Upper lobe of right lung (tissue), 1 donor: ENCODE measurements around the gene LRRK2. TPM values are rescaled to one million over a fixed set of nuclear protein-coding genes. Genes with fewer than 3 reads are reported as not detected.
"Not testable (repeated sequence)": the region's sequence is repeated elsewhere in the genome, so short reads cannot be mapped to it uniquely, and the experiment has no call there.

ENCODE experiments used
- ATAC-seq: fragments of 200-7000 bp; cut with Tn5 transposase; one replicate; pipeline ENCODE4 v1.9.1; 2020; ENCODE audit warnings: mild to moderate bottlenecking, moderate library complexity
- DNase-seq: peaks from one replicate; pipeline ENCODE4 v3.0.0-alpha.2; 2020
- H3K27ac ChIP-seq: fragments of 200-600 bp; one replicate; pipeline ENCODE4 v1.8.0; 2022
- H3K27me3 ChIP-seq: fragments of 200-600 bp; one replicate; pipeline ENCODE4 v1.8.0; 2022; ENCODE audit warnings: mild to moderate bottlenecking
- H3K36me3 ChIP-seq: fragments of 200-600 bp; one replicate; pipeline ENCODE4 v1.8.0; 2022
- H3K4me1 ChIP-seq: fragments of 200-600 bp; one replicate; pipeline ENCODE4 v1.8.0; 2022
- H3K4me3 ChIP-seq: fragments of 200-600 bp; one replicate; pipeline ENCODE4 v1.8.0; 2022; ENCODE audit warnings: mild to moderate bottlenecking
- H3K9me3 ChIP-seq: fragments of 200-600 bp; one replicate; pipeline ENCODE4 v1.8.0; 2022
- intact Hi-C: fragments of 100-400 bp; cut with DNase I; formaldehyde crosslinking; loops from one replicate; pipeline ENCODE4 v1.11.0; 2022
- total RNA-seq: library from RNA; stranded (reverse); fragmentation: NEBNext Ultra II Directional; extraction: Animal tissue kit (Norgen Biotek cat#: 25700); gene quantifications from one replicate; pipeline ENCODE4 v1.2.1, GENCODE V29; 2021
- TF ChIP-seq, protein P1 (sequence below): fragments of 200-600 bp; IDR thresholded peaks from one replicate; pipeline ENCODE4 v1.8.0; 2022; ENCODE audit warnings: antibody characterized with exemption
- donor health status: DM: no; HTN: yes; CAD: no; lungs with severe emphysema.

Gene LRRK2
- total RNA-seq, 1 donor from 2014 or later: 415 TPM

DNA sequence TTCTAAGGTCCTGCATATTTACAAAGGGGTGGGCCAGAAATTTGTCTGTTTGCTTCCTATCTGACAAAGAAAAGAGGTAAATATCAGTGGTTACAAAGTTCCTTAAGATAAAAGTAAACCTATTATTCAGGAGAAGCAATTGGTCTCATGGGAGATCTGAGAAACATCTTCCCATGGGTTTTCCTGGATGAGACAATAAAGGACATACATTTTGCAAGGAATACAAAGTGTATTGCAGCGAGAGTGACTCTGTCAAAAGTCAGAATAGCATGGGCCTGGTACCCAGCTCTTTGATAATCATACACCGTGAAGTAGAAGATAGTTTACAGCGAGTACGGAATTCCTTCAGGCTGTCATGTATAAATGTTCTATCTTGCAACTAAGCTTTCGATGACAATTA is 14.2 kb downstream of the LRRK2 start:
- Histone ChIP-seq H3K36me3 (peaks cover 46% of the 10 kb centered on the region), H3K4me3 (no peak overlapping the region), H3K27me3 (no peaks in the 10 kb centered on the region), H3K27ac (no peak overlapping the region), H3K9me3 (no peaks in the 10 kb centered on the region), H3K4me1 (peaks cover 6% of the 10 kb centered on the region)
- ATAC-seq (no peak), DNase-seq (no peak)
- TF ChIP-seq, protein P1, sequence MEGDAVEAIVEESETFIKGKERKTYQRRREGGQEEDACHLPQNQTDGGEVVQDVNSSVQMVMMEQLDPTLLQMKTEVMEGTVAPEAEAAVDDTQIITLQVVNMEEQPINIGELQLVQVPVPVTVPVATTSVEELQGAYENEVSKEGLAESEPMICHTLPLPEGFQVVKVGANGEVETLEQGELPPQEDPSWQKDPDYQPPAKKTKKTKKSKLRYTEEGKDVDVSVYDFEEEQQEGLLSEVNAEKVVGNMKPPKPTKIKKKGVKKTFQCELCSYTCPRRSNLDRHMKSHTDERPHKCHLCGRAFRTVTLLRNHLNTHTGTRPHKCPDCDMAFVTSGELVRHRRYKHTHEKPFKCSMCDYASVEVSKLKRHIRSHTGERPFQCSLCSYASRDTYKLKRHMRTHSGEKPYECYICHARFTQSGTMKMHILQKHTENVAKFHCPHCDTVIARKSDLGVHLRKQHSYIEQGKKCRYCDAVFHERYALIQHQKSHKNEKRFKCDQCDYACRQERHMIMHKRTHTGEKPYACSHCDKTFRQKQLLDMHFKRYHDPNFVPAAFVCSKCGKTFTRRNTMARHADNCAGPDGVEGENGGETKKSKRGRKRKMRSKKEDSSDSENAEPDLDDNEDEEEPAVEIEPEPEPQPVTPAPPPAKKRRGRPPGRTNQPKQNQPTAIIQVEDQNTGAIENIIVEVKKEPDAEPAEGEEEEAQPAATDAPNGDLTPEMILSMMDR: no peak
- intact Hi-C loops: no loop called here

DNA sequence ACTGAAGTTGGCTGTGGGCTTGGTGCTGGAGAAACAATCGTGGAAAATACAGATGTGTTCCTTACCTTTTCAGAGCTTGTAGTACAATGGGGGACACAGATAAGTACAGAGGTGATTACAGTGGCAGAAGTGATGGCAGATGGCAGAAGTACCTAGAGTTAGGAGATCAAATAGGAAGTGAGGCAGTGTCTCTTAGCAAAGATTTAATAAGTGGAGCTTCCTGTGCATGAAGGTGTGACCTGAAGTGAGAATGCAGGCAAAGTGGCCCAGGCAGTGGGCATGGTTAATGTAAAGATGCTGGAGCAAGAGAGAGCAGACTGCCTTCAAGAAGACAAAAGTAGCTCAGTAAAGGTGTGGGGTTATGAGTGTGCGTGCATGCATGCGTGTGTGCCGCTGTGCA is 16.0 kb downstream of the LRRK2 start:
- intact Hi-C loops: no loop called here
- peaks cover 44% of the 10 kb centered on the region for H3K36me3 ChIP-seq
- H3K9me3 ChIP-seq: no peaks in the 10 kb centered on the region
- TF ChIP-seq, protein P1: no peak
- no peak overlapping the region for H3K4me3 ChIP-seq
- ATAC-seq: no peak
- no peak overlapping the region for H3K27ac ChIP-seq
- no peak for DNase-seq
- H3K27me3 ChIP-seq: no peaks in the 10 kb centered on the region
- H3K4me1 ChIP-seq: peaks cover 6% of the 10 kb centered on the region

DNA sequence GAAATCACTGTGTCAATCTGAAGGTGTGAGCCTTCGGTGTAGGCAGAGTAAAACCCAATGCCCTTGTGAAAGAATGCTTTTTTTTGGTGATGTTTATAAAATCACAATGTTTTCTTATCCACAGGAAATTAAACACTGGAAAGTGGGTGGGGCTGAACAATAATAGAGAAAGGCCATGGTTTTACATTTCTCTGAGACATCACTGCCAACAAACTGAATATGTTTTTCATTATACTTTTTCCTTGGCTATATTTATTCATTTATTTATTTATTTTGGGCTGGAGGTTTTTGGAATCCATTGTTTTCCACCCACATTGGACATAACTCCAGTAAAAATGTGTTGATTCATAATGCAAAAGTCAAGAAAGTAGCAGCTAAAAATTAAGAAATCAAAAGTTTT is 16.9 kb downstream of the LRRK2 start:
- peaks cover 34% of the 10 kb centered on the region for H3K36me3 ChIP-seq
- no peaks in the 10 kb centered on the region for H3K9me3 ChIP-seq
- H3K4me1 ChIP-seq: no peaks in the 10 kb centered on the region
- H3K27me3 ChIP-seq: no peaks in the 10 kb centered on the region
- no peak overlapping the region for H3K4me3 ChIP-seq
- no peak overlapping the region for H3K27ac ChIP-seq
- intact Hi-C loops: no loop called here
- no peak for ATAC-seq
- TF ChIP-seq, protein P1: no peak
- DNase-seq: no peak

DNA sequence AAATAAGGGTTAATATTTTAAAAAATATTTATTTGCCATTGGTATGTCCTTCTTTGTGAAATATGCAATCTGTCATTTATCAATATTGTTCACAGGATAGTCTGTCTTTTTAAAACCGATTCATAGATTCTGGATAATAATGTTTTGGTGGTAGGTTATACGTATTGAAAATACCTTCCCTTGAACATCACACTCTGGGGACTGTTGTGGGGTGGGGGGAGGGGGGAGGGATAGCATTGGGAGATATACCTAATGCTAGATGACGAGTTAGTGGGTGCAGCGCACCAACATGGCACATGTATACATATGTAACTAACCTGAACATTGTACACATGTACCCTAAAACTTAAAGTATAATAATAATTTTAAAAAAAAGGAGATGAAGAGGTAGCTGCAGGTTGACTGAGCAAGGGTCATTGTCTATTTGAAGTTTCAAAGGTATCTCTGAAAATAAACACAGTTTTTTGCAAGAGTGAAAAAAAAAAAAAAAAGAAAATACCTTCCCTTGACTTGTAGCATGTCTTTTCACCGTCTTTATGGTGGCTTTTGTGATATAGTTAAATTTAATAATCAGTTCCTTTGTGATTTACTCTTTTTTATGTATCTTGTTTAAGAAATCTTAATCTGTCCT is 19.8 kb downstream of the LRRK2 start:
- H3K4me1 ChIP-seq, H3K4me3 ChIP-seq, H3K9me3 ChIP-seq, H3K27ac ChIP-seq, H3K27me3 ChIP-seq, intact Hi-C loops, DNase-seq, ATAC-seq: not testable (repeated sequence)
- peaks cover 18% of the 10 kb centered on the region for H3K36me3 ChIP-seq

DNA sequence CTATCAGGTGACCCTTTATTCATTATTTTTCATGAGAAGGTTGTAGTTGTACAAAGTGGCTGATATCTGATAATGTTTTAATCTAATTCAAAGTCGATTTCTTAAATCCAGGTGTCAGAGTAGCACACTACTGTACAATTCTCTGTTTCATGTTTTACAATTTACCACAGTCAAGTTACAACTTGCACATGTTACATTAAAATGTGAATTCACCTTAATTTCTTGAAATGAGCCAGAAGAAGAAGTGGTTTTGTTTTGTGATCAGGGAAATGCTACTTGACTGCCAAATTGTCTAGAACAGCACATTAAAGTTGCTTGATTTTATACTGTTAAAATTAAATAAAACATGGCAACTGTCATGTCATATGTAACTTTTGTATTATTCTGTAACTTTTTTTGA is 23.2 kb downstream of the LRRK2 start:
- DNase-seq: no peak
- Histone ChIP-seq H3K9me3 (no peaks in the 10 kb centered on the region), H3K27me3 (no peaks in the 10 kb centered on the region), H3K4me1 (no peaks in the 10 kb centered on the region), H3K4me3 (no peak overlapping the region), H3K27ac (no peak overlapping the region), H3K36me3 (peaks cover 37% of the 10 kb centered on the region)
- intact Hi-C loops: no loop called here
- no peak for ATAC-seq
- TF ChIP-seq, protein P1: no peak

DNA sequence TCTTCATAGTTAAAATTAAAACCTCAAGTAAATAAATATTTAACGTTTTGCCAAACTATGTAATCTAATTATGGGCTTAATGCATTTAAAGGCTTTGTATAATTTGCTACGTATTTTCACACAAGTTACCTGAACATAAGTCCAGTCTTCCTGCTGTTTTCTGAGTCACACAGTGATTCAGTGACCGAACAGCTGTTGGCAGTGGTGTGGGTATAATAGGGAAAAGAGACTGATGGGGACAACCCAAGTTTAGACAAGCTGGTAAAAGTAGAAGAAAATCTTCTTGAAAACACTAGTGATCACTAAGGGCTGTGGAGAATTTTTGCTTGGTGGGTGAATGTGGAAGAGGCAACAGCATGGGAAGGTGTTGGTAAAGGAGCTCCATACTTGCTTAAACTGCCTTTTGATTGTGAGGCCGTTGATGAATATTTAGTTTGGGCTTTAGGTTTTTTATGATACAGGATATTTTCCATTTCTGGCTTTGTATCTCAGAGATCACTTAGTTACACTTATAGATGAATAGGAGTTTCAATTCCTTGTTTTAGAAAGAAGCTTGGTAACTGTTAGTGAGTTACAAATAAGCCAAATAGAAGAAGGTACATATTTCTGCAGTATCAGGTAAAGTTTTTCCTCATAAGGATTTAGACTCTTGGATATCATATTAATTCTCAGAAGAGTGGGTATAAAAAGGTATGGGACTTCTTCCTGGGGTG is 23.9 kb downstream of the LRRK2 start:
- Histone ChIP-seq H3K4me1 (no peaks in the 10 kb centered on the region), H3K27ac (no peak overlapping the region), H3K4me3 (no peak overlapping the region), H3K27me3 (no peaks in the 10 kb centered on the region), H3K9me3 (no peaks in the 10 kb centered on the region), H3K36me3 (peaks cover 38% of the 10 kb centered on the region)
- TF ChIP-seq, protein P1: no peak
- ATAC-seq (no peak), DNase-seq (no peak)
- intact Hi-C loops: no loop called here

DNA sequence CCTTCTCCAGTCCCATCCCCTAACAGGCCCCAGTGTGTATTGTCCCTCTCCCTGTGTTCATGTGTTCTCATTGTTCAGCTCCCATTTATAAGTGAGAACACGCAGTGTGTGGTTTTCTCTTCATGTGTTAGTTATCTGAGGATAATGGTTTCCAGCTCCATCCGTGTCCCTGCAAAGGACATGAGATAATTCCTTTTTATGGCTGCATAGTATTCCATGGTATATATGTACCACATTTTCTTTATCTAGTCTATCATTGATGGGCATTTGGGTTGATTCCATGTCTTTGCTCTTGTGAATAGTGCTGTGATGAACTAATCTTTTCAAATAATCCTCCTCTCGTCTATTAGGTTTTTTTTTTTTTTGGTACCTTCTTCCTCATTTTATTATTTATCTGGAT is 25.9 kb downstream of the LRRK2 start:
- intact Hi-C loops, H3K4me3 ChIP-seq, DNase-seq: not testable (repeated sequence)

More for the DNA sequence above, 25.9 kb downstream of the LRRK2 start:
- H3K27me3 ChIP-seq, H3K27ac ChIP-seq, ATAC-seq, H3K9me3 ChIP-seq, H3K4me1 ChIP-seq: not testable (repeated sequence)
- peaks cover 48% of the 10 kb centered on the region for H3K36me3 ChIP-seq
